Panc1 (cell line): ENCODE measurements around the gene LTB. TPM values are rescaled to one million over a fixed set of nuclear protein-coding genes. Genes with fewer than 3 reads are reported as not detected.

Experiments used
- ATAC-seq: fragments of 200-7000 bp; cut with Tn5 transposase; 2 replicates; pipeline ENCODE4 v1.9.1; 2020; ENCODE audit warnings: mild to moderate bottlenecking, moderate library complexity
- BruUV-seq: library from RNA; stranded (reverse); fragments of 400-500 nt; replicated peaks from 2 replicates; lab custom pipeline; 2021; lab: Mats Ljungman, UMichigan
- CTCF ChIA-PET: fragments of 300-600 bp; sonication (Branson Sonifier 250); formaldehyde crosslinking; loops from one replicate; lab custom pipeline; 2022; ENCODE audit warnings: antibody characterized with exemption; lab: Charles Lee
- POLR2A ChIA-PET: fragments of 300-600 bp; sonication (Branson Sonifier 250); formaldehyde crosslinking; loops from one replicate; lab custom pipeline; 2022; ENCODE audit warnings: antibody characterized with exemption; lab: Charles Lee
- DNase-seq: peaks from one replicate; pipeline ENCODE4 v3.0.0-alpha.2; 2010; ENCODE audit warnings: low read depth, low spot score
- H3K27ac ChIP-seq: 2 replicates; pipeline ENCODE4 v1.5.1; 2011; ENCODE audit warnings: mild to moderate bottlenecking, low read length, inconsistent platforms
- H3K27me3 ChIP-seq: fragments of 200-500 bp; sonication (Bioruptor generic); 2 replicates; pipeline ENCODE4 v1.6.0; 2014; ENCODE audit warnings: low read length, inconsistent platforms; ENCODE audit not compliant: control insufficient read depth, insufficient read depth
- H3K36me3 ChIP-seq: fragments of 200-500 bp; sonication (Bioruptor generic); 2 replicates; pipeline ENCODE4 v1.5.1; 2014; ENCODE audit warnings: inconsistent platforms, mild to moderate bottlenecking, low read length, moderate library complexity; ENCODE audit not compliant: control insufficient read depth, insufficient read depth
- H3K4me1 ChIP-seq: 2 replicates; pipeline ENCODE4 v1.5.1; 2011; ENCODE audit warnings: inconsistent platforms, mild to moderate bottlenecking, low read length, moderate library complexity; ENCODE audit not compliant: control insufficient read depth, insufficient read depth
- H3K4me3 ChIP-seq, 2 experiments: 2 replicates each; pipeline ENCODE4 v1.5.1; 2011 to 2012; ENCODE audit warnings: low read depth in 2 of 2, low read length in 2 of 2, mild to moderate bottlenecking in 2 of 2, inconsistent platforms in 1 of 2, moderate library complexity in 1 of 2
- H3K9me3 ChIP-seq: fragments of 200-500 bp; sonication (Bioruptor generic); 2 replicates; pipeline ENCODE4 v1.5.1; 2014; ENCODE audit warnings: low read depth, mild to moderate bottlenecking, inconsistent platforms, low read length, moderate library complexity; ENCODE audit not compliant: control insufficient read depth, insufficient read depth
- POLR2AphosphoS5 ChIP-seq: IDR thresholded peaks from 2 replicates; pipeline ENCODE4 v1.6.1; 2012; ENCODE audit warnings: mild to moderate bottlenecking, low read depth, low read length, moderate library complexity
- SIN3A ChIP-seq: IDR thresholded peaks from 2 replicates; pipeline ENCODE4 v1.6.1; 2012; ENCODE audit warnings: low read depth, mild to moderate bottlenecking, low read length, moderate library complexity, borderline replicate concordance; ENCODE audit not compliant: insufficient read depth
- TCF7L2 ChIP-seq: IDR thresholded peaks from 2 replicates; pipeline ENCODE4 v1.6.1; 2011; ENCODE audit warnings: mild to moderate bottlenecking, low read depth, low read length, inconsistent platforms
- in situ Hi-C: cut with HindIII; loops from 2 replicates; pipeline ENCODE4 v1.10.0; 2016; ENCODE audit warnings: low sequenced_read_pairs, low pct_unique_long_range_greater_than_20kb
- intact Hi-C: fragments of 100-400 bp; cut with micrococcal nuclease; formaldehyde crosslinking; loops from one replicate; pipeline ENCODE4 v1.10.0; 2022; ENCODE audit not compliant: unreplicated experiment
- total RNA-seq: library from RNA; stranded (reverse); gene quantifications from one replicate; pipeline ENCODE4 v1.2.1, GENCODE V29; 2021; ENCODE audit not compliant: unreplicated experiment
- TF ChIP-seq, protein P1 (sequence below), 2 experiments: IDR thresholded peaks; 2 replicates each; pipeline ENCODE4 v1.6.1; 2011 to 2012; ENCODE audit warnings: low read depth in 2 of 2, control low read depth in 1 of 2, low read length in 1 of 2, mild to moderate bottlenecking in 1 of 2, moderate library complexity in 1 of 2; ENCODE audit not compliant: insufficient read depth in 1 of 2
- TF ChIP-seq, protein P2 (sequence below): fragments of 450-650 bp; IDR thresholded peaks from 2 replicates; pipeline ENCODE4 v1.5.1; 2017; ENCODE audit warnings: mild to moderate bottlenecking

The LTB gene
- total RNA-seq, 1 experiment from 2014 or later, result 3.7 TPM

DNA sequence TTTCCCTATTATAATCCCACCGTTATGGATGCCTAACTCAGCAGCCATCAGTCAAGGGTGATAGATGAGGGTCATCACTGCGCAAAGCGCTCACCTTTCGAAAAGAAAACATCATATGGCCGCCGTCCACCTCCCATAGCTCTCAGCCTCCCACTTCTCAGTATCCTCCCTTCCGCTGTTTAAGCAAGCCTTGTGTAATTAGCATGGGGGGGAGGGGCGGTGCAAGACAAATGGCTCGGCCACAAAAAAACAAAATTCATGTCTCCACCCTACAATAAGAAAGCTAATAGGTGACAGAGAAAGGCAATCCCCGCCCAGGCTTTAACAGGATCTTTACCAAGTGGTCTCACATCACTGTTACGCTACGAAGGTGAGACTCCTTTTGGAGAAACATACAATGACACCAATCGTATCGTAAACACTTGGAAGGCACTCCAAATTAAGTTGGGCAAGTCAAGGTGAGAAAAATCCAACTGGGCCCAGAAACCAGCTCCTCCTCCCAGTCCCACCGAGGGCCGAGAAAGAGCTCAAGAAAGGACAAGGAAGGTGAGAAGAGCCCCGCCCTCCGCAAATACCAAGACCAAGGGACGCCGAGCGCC is 41.1 kb downstream of the LTB start:
- Histone ChIP-seq H3K4me1 (peaks cover 19% of the 10 kb centered on the region), H3K27ac (peak overlapping the region; percentile 97), H3K36me3 (peaks cover 24% of the 10 kb centered on the region), H3K4me3 (peak overlapping the region; percentile 54 to 98), H3K9me3 (no peaks in the 10 kb centered on the region), H3K27me3 (no peaks in the 10 kb centered on the region)
- TF ChIP-seq, protein P1, sequence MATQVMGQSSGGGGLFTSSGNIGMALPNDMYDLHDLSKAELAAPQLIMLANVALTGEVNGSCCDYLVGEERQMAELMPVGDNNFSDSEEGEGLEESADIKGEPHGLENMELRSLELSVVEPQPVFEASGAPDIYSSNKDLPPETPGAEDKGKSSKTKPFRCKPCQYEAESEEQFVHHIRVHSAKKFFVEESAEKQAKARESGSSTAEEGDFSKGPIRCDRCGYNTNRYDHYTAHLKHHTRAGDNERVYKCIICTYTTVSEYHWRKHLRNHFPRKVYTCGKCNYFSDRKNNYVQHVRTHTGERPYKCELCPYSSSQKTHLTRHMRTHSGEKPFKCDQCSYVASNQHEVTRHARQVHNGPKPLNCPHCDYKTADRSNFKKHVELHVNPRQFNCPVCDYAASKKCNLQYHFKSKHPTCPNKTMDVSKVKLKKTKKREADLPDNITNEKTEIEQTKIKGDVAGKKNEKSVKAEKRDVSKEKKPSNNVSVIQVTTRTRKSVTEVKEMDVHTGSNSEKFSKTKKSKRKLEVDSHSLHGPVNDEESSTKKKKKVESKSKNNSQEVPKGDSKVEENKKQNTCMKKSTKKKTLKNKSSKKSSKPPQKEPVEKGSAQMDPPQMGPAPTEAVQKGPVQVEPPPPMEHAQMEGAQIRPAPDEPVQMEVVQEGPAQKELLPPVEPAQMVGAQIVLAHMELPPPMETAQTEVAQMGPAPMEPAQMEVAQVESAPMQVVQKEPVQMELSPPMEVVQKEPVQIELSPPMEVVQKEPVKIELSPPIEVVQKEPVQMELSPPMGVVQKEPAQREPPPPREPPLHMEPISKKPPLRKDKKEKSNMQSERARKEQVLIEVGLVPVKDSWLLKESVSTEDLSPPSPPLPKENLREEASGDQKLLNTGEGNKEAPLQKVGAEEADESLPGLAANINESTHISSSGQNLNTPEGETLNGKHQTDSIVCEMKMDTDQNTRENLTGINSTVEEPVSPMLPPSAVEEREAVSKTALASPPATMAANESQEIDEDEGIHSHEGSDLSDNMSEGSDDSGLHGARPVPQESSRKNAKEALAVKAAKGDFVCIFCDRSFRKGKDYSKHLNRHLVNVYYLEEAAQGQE (IDR thresholded peaks at IDR 0.05; ENCODE audit: insufficient read depth in 1 of 2, low read depth in 2 of 2, low read length in 1 of 2), result no peak
- TF ChIP-seq POLR2AphosphoS5, result no peak
- TF ChIP-seq, protein P2, sequence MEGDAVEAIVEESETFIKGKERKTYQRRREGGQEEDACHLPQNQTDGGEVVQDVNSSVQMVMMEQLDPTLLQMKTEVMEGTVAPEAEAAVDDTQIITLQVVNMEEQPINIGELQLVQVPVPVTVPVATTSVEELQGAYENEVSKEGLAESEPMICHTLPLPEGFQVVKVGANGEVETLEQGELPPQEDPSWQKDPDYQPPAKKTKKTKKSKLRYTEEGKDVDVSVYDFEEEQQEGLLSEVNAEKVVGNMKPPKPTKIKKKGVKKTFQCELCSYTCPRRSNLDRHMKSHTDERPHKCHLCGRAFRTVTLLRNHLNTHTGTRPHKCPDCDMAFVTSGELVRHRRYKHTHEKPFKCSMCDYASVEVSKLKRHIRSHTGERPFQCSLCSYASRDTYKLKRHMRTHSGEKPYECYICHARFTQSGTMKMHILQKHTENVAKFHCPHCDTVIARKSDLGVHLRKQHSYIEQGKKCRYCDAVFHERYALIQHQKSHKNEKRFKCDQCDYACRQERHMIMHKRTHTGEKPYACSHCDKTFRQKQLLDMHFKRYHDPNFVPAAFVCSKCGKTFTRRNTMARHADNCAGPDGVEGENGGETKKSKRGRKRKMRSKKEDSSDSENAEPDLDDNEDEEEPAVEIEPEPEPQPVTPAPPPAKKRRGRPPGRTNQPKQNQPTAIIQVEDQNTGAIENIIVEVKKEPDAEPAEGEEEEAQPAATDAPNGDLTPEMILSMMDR, result no peak
- TF ChIP-seq SIN3A, result 0 out of 2 replicates have a peak, but pooled peaks have one; percentile 60
- TF ChIP-seq TCF7L2, result no peak; the same call in 1 of the 2 replicates
- DNase-seq (no peak), ATAC-seq (peak; percentile 7)
- TSS peak; percentile 85 for BruUV-seq
- in situ Hi-C loops (no loop called here), intact Hi-C loops (loop anchor here (2.0 kb wide), 1 partner anchor 48 kb away; no protein-coding TSS in a partner anchor)
- ChIA-PET POLR2A (interaction anchor here (0.6 to 1.5 kb wide), 9 partner anchors 12 to 627 kb away, joined by 3 to 15 read pairs (median 3); partner anchors contain the start of gene NCR3), CTCF (interaction anchor here (0.6 kb wide), 1 partner anchor 61 kb away, joined by 3 read pairs; no protein-coding TSS in a partner anchor)

DNA sequence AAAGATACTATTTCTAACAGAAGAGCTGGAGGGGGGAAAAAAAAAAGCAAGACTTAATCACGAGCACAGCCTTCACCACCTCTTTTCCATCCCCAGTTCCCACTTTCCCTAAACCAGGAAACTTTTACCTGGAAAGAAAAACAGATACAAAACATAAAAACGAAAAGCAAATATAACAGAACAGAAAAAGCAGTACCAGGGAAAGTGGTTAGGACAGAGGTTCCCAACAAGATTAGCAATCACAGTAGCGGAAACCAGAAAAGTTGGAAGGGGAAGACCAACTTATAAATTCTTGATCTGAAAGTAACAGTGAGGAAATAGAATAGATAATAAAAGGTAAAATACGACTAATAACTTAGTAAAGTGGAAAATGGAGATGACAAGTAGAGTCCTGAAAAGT is 41.6 kb downstream of the LTB start:
- TF ChIP-seq, protein P1 (IDR thresholded peaks at IDR 0.05; ENCODE audit: insufficient read depth in 1 of 2, low read depth in 2 of 2, low read length in 1 of 2), result no peak
- TF ChIP-seq TCF7L2 (no peak), POLR2AphosphoS5 (no peak), SIN3A (no peak)
- TF ChIP-seq, protein P2, result no peak
- DNase-seq (no peak), ATAC-seq (no peak)
- intact Hi-C loops (loop anchor here (2.0 kb wide), 1 partner anchor 48 kb away; no protein-coding TSS in a partner anchor), in situ Hi-C loops (no loop called here)
- CTCF ChIA-PET, result no interaction called here
- Histone ChIP-seq H3K27me3 (no peaks in the 10 kb centered on the region), H3K27ac (peak overlapping the region; percentile 97), H3K4me1 (peaks cover 19% of the 10 kb centered on the region), H3K4me3 (peak overlapping the region; percentile 54 to 98), H3K9me3 (no peaks in the 10 kb centered on the region), H3K36me3 (peaks cover 29% of the 10 kb centered on the region)
- POLR2A ChIA-PET, result interaction anchor here (0.6 to 1.5 kb wide), 6 partner anchors 43 to 627 kb away, joined by 3 to 15 read pairs (median 5); no protein-coding TSS in a partner anchor
- BruUV-seq, result no TSS peak
